Measurements from ENCODE around the gene ACRV1. TPM values are rescaled to one million over a fixed set of nuclear protein-coding genes. Genes with fewer than 3 reads are reported as not detected.

ACRV1 gene
- total RNA-seq, 2 donors from 2014 or later, result not detected

DNA sequence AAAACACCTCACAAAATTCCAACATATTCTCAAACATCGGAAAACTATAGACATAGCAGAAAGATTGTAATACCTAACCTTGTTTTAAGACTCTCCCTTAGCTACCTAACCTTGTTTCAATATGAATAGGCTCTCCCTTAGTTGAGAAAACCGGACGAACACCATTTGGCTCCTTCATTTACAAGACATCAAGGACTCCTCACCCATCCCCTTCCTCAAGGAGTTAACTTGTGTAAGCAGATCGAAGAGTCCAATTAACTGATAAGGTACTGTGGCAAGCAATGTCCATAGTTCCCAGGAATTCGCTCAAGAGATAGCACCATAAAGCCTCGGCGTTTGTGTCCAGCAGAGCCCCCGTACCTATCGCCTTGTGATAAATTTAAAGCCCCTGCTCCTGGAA, 4.6 kb upstream of the ACRV1 start:
- no peak for ATAC-seq
- Mint-ChIP-seq H3K27ac (no peak overlapping the region), H3K4me3 (no peak overlapping the region), H3K36me3 (ENCODE audit: low read depth) (no peaks in the 10 kb centered on the region), H3K4me1 (peaks cover 4% of the 10 kb centered on the region), H3K27me3 (no peaks in the 10 kb centered on the region)
- no peak for DNase-seq
- H3K9me3 ChIP-seq (ENCODE audit: control insufficient read depth, low read length, poor library complexity, severe bottlenecking), result no peaks in the 10 kb centered on the region

DNA sequence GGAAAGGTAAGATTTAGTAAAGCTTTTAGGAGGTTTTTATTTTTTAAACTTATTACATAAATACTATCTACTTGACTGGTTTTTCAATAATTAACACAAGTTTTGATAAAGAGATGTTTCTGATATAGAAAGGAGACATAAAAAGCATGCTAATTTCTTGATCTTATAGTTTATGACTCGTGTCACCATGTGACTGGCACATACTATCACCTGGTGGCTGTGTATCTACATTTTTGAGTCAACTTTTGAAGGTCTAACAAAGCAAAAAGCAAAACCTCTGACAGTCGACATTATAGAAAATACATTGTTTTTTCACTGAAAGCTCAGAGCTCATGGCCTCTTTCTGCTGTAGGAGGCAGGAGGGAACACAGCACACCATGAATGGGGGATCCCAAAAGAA, 810 bp downstream of the ACRV1 start:
- H3K9me3 ChIP-seq (ENCODE audit: control insufficient read depth, low read length, poor library complexity, severe bottlenecking), result no peaks in the 10 kb centered on the region
- H3K4me3 Mint-ChIP-seq, result no peak overlapping the region
- no peak for DNase-seq
- no peaks in the 10 kb centered on the region for H3K36me3 Mint-ChIP-seq (ENCODE audit: low read depth)
- ATAC-seq, result no peak
- no peaks in the 10 kb centered on the region for H3K27me3 Mint-ChIP-seq
- no peaks in the 10 kb centered on the region for H3K4me1 Mint-ChIP-seq
- H3K27ac Mint-ChIP-seq, result no peak overlapping the region

GRCh38 chr11:125679397-125679796, 1.2 kb downstream of the ACRV1 start:
- ATAC-seq (no peak), DNase-seq (no peak)
- no peak overlapping the region for H3K4me3 Mint-ChIP-seq
- peak overlapping the region; percentile 21 for H3K27ac Mint-ChIP-seq
- H3K27me3 Mint-ChIP-seq, result no peaks in the 10 kb centered on the region
- no peaks in the 10 kb centered on the region for H3K36me3 Mint-ChIP-seq (ENCODE audit: low read depth)
- H3K9me3 ChIP-seq (ENCODE audit: control insufficient read depth, low read length, poor library complexity, severe bottlenecking), result no peaks in the 10 kb centered on the region
- no peaks in the 10 kb centered on the region for H3K4me1 Mint-ChIP-seq

DNA sequence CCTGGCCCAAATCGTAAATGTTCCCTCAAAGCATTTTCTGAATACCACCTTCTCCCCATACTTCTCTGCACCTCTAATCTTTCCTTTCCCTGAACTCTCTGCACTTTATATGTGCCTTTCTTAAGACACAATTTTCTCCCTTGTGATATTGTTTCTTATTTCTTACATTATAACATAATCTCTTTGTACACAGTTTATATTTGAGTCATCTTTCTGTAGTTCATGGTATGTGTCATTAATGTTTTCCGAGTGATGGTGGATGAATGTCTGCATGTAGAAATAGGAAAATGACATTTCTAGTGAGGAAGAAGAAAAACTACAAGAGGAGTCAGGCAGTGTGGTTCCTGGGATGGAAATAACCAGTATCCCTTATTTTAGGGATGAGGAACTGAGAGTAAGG, 5.5 kb downstream of the ACRV1 start:
- no peak for ATAC-seq
- H3K4me3 Mint-ChIP-seq, result no peak overlapping the region
- no peaks in the 10 kb centered on the region for H3K9me3 ChIP-seq (ENCODE audit: control insufficient read depth, low read length, poor library complexity, severe bottlenecking)
- peaks cover 2% of the 10 kb centered on the region for H3K36me3 Mint-ChIP-seq (ENCODE audit: low read depth)
- no peak overlapping the region for H3K27ac Mint-ChIP-seq
- DNase-seq, result no peak
- H3K27me3 Mint-ChIP-seq, result no peaks in the 10 kb centered on the region
- H3K4me1 Mint-ChIP-seq, result peaks cover 3% of the 10 kb centered on the region

DNA sequence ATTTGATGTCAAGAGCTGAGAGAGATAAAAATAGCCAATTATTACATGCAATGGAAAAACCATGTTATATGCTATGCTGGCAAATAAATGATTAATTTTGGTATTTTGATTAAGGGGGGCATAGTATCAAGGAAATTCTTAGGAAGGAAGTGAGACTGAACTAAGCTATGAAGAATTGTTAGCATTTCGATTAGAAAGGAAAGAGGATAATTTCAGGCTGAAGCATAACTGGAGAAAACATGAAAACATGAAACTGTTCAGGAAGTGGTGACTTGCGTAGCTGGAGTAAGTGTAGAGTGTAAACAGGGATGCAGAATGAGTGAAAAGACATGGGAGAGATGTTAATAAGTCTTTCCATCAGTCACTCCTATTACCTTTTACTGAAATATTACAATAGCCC, 6.4 kb downstream of the ACRV1 start:
- no peak for ATAC-seq
- peaks cover 2% of the 10 kb centered on the region for H3K36me3 Mint-ChIP-seq (ENCODE audit: low read depth)
- H3K9me3 ChIP-seq (ENCODE audit: control insufficient read depth, low read length, poor library complexity, severe bottlenecking), result no peaks in the 10 kb centered on the region
- no peak overlapping the region for H3K27ac Mint-ChIP-seq
- H3K4me3 Mint-ChIP-seq, result no peak overlapping the region
- H3K27me3 Mint-ChIP-seq, result no peaks in the 10 kb centered on the region
- peaks cover 3% of the 10 kb centered on the region for H3K4me1 Mint-ChIP-seq
- DNase-seq, result no peak

GRCh38 chr11:125671561-125671960, 9.1 kb downstream of the ACRV1 start:
- Mint-ChIP-seq H3K27ac (no peak overlapping the region), H3K4me1 (peaks cover 3% of the 10 kb centered on the region), H3K4me3 (no peak overlapping the region), H3K27me3 (no peaks in the 10 kb centered on the region), H3K36me3 (ENCODE audit: low read depth) (peaks cover 2% of the 10 kb centered on the region)
- ATAC-seq, result no peak
- no peaks in the 10 kb centered on the region for H3K9me3 ChIP-seq (ENCODE audit: control insufficient read depth, low read length, poor library complexity, severe bottlenecking)
- no peak for DNase-seq

GRCh38 chr11:125670172-125670571, 10.5 kb downstream of the ACRV1 start:
- Mint-ChIP-seq H3K4me1 (peaks cover 3% of the 10 kb centered on the region), H3K27ac (no peak overlapping the region), H3K36me3 (ENCODE audit: low read depth) (peaks cover 2% of the 10 kb centered on the region), H3K27me3 (no peaks in the 10 kb centered on the region), H3K4me3 (no peak overlapping the region)
- ATAC-seq (no peak), DNase-seq (no peak)
- no peaks in the 10 kb centered on the region for H3K9me3 ChIP-seq (ENCODE audit: control insufficient read depth, low read length, poor library complexity, severe bottlenecking)

DNA sequence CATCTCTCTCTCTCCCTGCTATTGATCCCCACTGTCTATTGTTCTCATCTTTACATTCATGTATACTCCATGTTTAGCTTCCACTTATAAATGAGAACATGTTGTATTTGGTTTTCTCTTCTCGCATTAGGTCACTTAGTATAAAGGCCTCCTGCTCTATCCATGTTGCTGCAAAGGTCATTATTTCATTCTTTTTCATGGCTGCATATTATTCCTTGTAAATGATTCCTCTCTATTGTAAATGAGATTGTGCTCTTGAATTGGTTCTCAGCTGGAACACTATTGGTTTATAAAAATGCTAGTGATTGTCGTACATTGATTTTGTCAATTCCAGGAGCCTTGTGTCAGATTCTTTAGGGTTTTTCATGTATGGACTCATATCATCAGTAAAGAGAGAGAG, 13.5 kb downstream of the ACRV1 start:
- Mint-ChIP-seq H3K4me3 (no peak overlapping the region), H3K36me3 (ENCODE audit: low read depth) (peaks cover 2% of the 10 kb centered on the region), H3K4me1 (peaks cover 1% of the 10 kb centered on the region), H3K27ac (no peak overlapping the region), H3K27me3 (no peaks in the 10 kb centered on the region)
- DNase-seq (no peak), ATAC-seq (no peak)
- H3K9me3 ChIP-seq (ENCODE audit: control insufficient read depth, low read length, poor library complexity, severe bottlenecking), result no peaks in the 10 kb centered on the region

GRCh38 chr11:125663910-125664309, 16.7 kb downstream of the ACRV1 start:
- ATAC-seq, result no peak
- Mint-ChIP-seq H3K27ac (no peak overlapping the region), H3K36me3 (ENCODE audit: low read depth) (no peaks in the 10 kb centered on the region), H3K4me1 (no peaks in the 10 kb centered on the region), H3K27me3 (no peaks in the 10 kb centered on the region), H3K4me3 (no peak overlapping the region)
- H3K9me3 ChIP-seq (ENCODE audit: control insufficient read depth, low read length, poor library complexity, severe bottlenecking), result no peaks in the 10 kb centered on the region
- DNase-seq, result no peak

DNA sequence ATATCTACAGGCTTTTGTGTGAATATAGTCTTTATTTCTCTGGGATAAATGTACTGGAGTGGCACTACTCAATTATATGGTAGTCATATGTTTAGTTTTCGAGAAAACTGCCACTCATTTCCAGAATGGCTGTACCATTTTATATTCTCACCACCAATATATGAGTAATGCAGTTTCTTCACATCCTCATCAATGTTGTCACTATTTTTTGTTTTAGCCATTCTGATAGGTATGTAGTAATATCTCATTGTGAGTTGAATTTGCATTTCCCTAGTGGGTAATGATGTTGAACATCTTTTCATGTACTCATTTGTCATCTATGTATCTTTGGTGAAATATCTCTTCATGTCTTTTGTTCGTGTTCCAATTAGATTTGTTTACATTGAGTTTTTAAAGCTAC, 18.0 kb downstream of the ACRV1 start:
- no peaks in the 10 kb centered on the region for H3K36me3 Mint-ChIP-seq (ENCODE audit: low read depth)
- no peak overlapping the region for H3K4me3 Mint-ChIP-seq
- no peaks in the 10 kb centered on the region for H3K9me3 ChIP-seq (ENCODE audit: control insufficient read depth, low read length, poor library complexity, severe bottlenecking)
- ATAC-seq, result no peak
- H3K4me1 Mint-ChIP-seq, result no peaks in the 10 kb centered on the region
- no peak overlapping the region for H3K27ac Mint-ChIP-seq
- no peaks in the 10 kb centered on the region for H3K27me3 Mint-ChIP-seq
- no peak for DNase-seq

DNA sequence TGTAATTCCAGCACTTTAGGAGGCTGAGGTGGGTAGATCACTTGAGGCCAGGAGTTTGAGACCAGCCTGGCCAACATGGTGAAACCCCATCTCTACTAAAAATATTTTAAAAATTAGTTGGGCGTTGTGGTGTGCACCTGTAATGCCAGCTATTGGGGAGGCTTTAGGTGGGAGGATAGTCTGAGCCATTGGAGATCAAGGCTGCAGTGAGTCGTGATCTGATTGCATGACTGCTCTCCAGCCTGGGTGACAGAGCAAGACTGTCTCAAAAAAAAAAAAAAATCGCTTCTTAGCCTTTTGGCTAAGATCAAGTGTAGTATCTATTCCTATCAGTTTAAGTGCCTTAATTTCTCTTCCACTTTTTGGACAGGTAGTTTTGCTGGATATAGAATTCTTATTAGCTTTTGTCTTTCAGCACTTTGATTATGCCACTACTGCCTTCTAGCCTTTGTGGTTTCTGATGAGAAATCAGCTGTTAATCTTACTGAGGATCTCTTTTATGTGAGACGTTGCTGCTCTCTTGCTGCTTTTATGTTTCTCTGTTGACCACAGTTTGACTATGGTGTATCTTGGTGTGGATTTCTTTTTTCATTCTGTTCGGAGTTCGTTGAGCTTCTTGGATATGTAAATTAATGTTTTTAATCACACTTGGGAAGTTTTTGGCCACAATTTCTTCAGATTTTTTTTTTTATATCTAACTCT, 31.0 kb downstream of the ACRV1 start:
- H3K9me3 ChIP-seq (ENCODE audit: control insufficient read depth, low read length, poor library complexity, severe bottlenecking), result no peaks in the 10 kb centered on the region
- peak; percentile 65 for ATAC-seq
- no peak for DNase-seq
- H3K36me3 Mint-ChIP-seq (ENCODE audit: low read depth), result no peaks in the 10 kb centered on the region
- H3K4me3 Mint-ChIP-seq, result peak overlapping the region; percentile 41
- H3K27me3 Mint-ChIP-seq, result no peaks in the 10 kb centered on the region
- no peak overlapping the region for H3K27ac Mint-ChIP-seq
- H3K4me1 Mint-ChIP-seq, result peaks cover 5% of the 10 kb centered on the region

DNA sequence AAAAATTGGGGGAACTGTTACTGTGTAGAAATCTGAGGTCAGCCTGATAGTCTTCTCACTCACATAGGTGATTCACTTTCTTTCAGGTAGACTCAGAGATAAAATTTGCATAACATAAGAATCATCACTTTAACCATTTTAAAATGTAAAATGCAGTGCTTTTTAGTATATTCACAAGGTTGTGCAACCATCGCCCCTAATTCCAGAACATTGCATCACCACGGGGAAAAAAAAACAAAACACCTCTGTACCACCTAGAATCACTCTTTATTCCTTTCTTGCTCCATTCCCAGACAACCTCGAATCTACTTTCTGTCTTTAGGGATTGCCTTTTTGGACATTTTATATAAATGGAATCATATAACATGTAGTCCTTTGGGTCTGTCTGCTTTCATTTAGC, 34.8 kb downstream of the ACRV1 start:
- H3K9me3 ChIP-seq (ENCODE audit: control insufficient read depth, low read length, poor library complexity, severe bottlenecking), result no peaks in the 10 kb centered on the region
- H3K27ac Mint-ChIP-seq, result no peak overlapping the region
- no peaks in the 10 kb centered on the region for H3K27me3 Mint-ChIP-seq
- H3K4me3 Mint-ChIP-seq, result no peak overlapping the region
- ATAC-seq, result no peak
- H3K36me3 Mint-ChIP-seq (ENCODE audit: low read depth), result peaks cover 4% of the 10 kb centered on the region
- no peak for DNase-seq
- peaks cover 12% of the 10 kb centered on the region for H3K4me1 Mint-ChIP-seq

DNA sequence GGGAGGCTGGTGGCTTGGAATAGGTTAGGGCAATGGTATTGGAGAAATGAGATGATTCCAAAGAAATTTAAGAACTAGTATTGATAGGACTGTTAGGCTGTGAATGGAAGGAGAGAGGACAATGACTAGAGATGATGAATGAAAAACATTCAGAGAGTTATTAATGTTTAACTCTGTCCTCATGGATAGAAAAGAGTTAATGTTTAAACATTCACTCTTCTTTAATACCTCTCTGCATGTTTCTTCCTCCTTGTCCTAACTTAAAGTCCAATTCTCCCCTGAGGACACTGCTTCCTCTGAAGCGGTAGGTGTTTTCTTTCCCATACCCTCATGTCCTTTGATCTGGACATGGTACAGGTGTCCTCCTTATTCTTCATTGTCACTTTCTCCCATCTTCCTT, 42.3 kb downstream of the ACRV1 start:
- H3K9me3 ChIP-seq (ENCODE audit: control insufficient read depth, low read length, poor library complexity, severe bottlenecking), result no peaks in the 10 kb centered on the region
- H3K4me3 Mint-ChIP-seq, result no peak overlapping the region
- no peaks in the 10 kb centered on the region for H3K27me3 Mint-ChIP-seq
- DNase-seq, result no peak
- peaks cover 7% of the 10 kb centered on the region for H3K36me3 Mint-ChIP-seq (ENCODE audit: low read depth)
- ATAC-seq, result no peak
- H3K4me1 Mint-ChIP-seq, result peaks cover 12% of the 10 kb centered on the region
- no peak overlapping the region for H3K27ac Mint-ChIP-seq

GRCh38 chr11:125637840-125638239, 42.8 kb downstream of the ACRV1 start:
- H3K27ac Mint-ChIP-seq, result no peak overlapping the region
- H3K27me3 Mint-ChIP-seq, result no peaks in the 10 kb centered on the region
- H3K36me3 Mint-ChIP-seq (ENCODE audit: low read depth), result peaks cover 7% of the 10 kb centered on the region
- DNase-seq (no peak), ATAC-seq (no peak)
- peaks cover 12% of the 10 kb centered on the region for H3K4me1 Mint-ChIP-seq
- H3K9me3 ChIP-seq (ENCODE audit: control insufficient read depth, low read length, poor library complexity, severe bottlenecking), result no peaks in the 10 kb centered on the region
- H3K4me3 Mint-ChIP-seq, result no peak overlapping the region

Measured in T-helper 17 cell (primary cell).